Keratinocyte (primary cell): ENCODE data around the gene ATP5F1C. TPM values are rescaled to one million over a fixed set of nuclear protein-coding genes. Genes with fewer than 3 reads are reported as not detected.
A peak's percentile ranks its signal among the peaks of the same experiment; 100 is the strongest.

Experiments
- DNase-seq: peaks from one replicate; pipeline ENCODE4 v3.0.0-alpha.2; 2011; ENCODE audit warnings: low read depth, missing footprints, low spot score
- FAIRE-seq: peaks from 2 replicates; lab custom pipeline; 2011; peaks lifted over from hg19 to GRCh38; lab: Jason Lieb, UNC
- H2AFZ ChIP-seq: 2 replicates; pipeline ENCODE4 v1.6.0; 2012; ENCODE audit warnings: low read length, control low read depth, inconsistent platforms; ENCODE audit not compliant: control insufficient read depth
- H3K27ac ChIP-seq: 2 replicates; pipeline ENCODE4 v1.5.1; 2011; ENCODE audit warnings: low read length; ENCODE audit not compliant: control insufficient read depth, insufficient read depth
- H3K27me3 ChIP-seq: 3 replicates; pipeline ENCODE4 v1.6.0; 2011; ENCODE audit warnings: low read length; ENCODE audit not compliant: control insufficient read depth, insufficient read depth; ENCODE audit errors: extremely low read depth
- H3K36me3 ChIP-seq, 2 experiments: 2 replicates in 1 of 2; 3 replicates in 1 of 2; pipeline ENCODE4 v1.5.1; 2011; ENCODE audit warnings: low read length in 2 of 2, mild to moderate bottlenecking in 1 of 2; ENCODE audit not compliant: control insufficient read depth in 2 of 2, insufficient read depth in 2 of 2; ENCODE audit errors: extremely low read depth in 1 of 2
- H3K4me1 ChIP-seq: 3 replicates; pipeline ENCODE4 v1.5.1; 2011; ENCODE audit warnings: low read length; ENCODE audit not compliant: control insufficient read depth, insufficient read depth; ENCODE audit errors: extremely low read depth
- H3K4me2 ChIP-seq: 3 replicates; pipeline ENCODE4 v1.6.0; 2011; ENCODE audit warnings: low read depth, low read length; ENCODE audit not compliant: control insufficient read depth, insufficient read depth; ENCODE audit errors: extremely low read depth
- H3K4me3 ChIP-seq, 3 experiments: fragments of 200-600 bp in 1 of 3; sonication (generic) in 1 of 3; 2 replicates in 2 of 3; 3 replicates in 1 of 3; pipeline ENCODE4 v1.5.1; 2011 to 2016; ENCODE audit warnings: low read length in 3 of 3, mild to moderate bottlenecking in 3 of 3, control low read depth in 2 of 3, inconsistent platforms in 1 of 3, low read depth in 1 of 3, mixed read lengths in 1 of 3, mixed run types in 1 of 3, moderate library complexity in 1 of 3; ENCODE audit not compliant: control insufficient read depth in 2 of 3, insufficient read depth in 2 of 3; ENCODE audit errors: extremely low read depth in 1 of 3
- H3K79me2 ChIP-seq: 2 replicates; pipeline ENCODE4 v1.6.0; 2012; ENCODE audit warnings: low read length; ENCODE audit not compliant: control insufficient read depth, insufficient read depth
- H3K9ac ChIP-seq: 3 replicates; pipeline ENCODE4 v1.6.0; 2011; ENCODE audit warnings: low read length; ENCODE audit not compliant: control insufficient read depth, insufficient read depth; ENCODE audit errors: extremely low read depth
- H3K9me1 ChIP-seq: 3 replicates; pipeline ENCODE4 v1.6.0; 2011; ENCODE audit warnings: low read length; ENCODE audit not compliant: control insufficient read depth, insufficient read depth; ENCODE audit errors: extremely low read depth
- H3K9me3 ChIP-seq: 2 replicates; pipeline ENCODE4 v1.5.1; 2012; ENCODE audit warnings: low read depth, low read length; ENCODE audit not compliant: control insufficient read depth
- H4K20me1 ChIP-seq: 3 replicates; pipeline ENCODE4 v1.6.0; 2011; ENCODE audit warnings: low read length; ENCODE audit not compliant: control insufficient read depth, insufficient read depth; ENCODE audit errors: extremely low read depth
- EZH2 ChIP-seq: IDR thresholded peaks from one replicate; pipeline ENCODE4 v1.6.1; 2012; ENCODE audit warnings: inconsistent platforms, mild to moderate bottlenecking, low read length, moderate library complexity
- dilution Hi-C: fragments of 300-500 bp; cut with MboI; formaldehyde crosslinking; loops from one replicate; pipeline ENCODE4 v1.7.0; 2020; ENCODE audit warnings: low sequenced_read_pairs; ENCODE audit not compliant: extremely low pct_ligation_motif_present
- polyA minus RNA-seq, 3 experiments: library from RNA; depleted of rRNA, polyadenylated mRNA; stranded (reverse); fragments of >200 nt; gene quantifications; 1 replicate in 1 of 3; 2 replicates in 1 of 3; 3 replicates in 1 of 3; pipeline ENCODE4 v1.2.3, GENCODE V29; 2011
- polyA plus RNA-seq, 5 experiments: library from polyadenylated mRNA; depleted of rRNA in 3 of 5; stranded (reverse) in 3 of 5; stranded (forward) in 1 of 5; unstranded in 1 of 5; fragments of >200 nt; gene quantifications; 1 replicate in 1 of 5; 2 replicates in 3 of 5; 3 replicates in 1 of 5; pipeline versions ENCODE4 v1.2.1 to v1.2.3, GENCODE V29; 2011 to 2012; ENCODE audit warnings: missing spikeins in 2 of 5, low read depth in 1 of 5, low replicate concordance in 1 of 5
- TF ChIP-seq, protein P1 (sequence below), 3 experiments: IDR thresholded peaks in 1 of 3; conservative IDR thresholded peaks in 1 of 3; optimal IDR thresholded peaks in 1 of 3; 2 replicates in 2 of 3; 3 replicates in 1 of 3; pipeline versions ENCODE3 to v1.5.1; 2011; ENCODE audit warnings: low read length in 3 of 3, mild to moderate bottlenecking in 3 of 3, moderate library complexity in 2 of 3, control low read depth in 1 of 3, inconsistent platforms in 1 of 3; ENCODE audit not compliant: insufficient read depth in 2 of 3; ENCODE audit errors: extremely low read depth in 1 of 3

Gene ATP5F1C
- 298 to 496 TPM (median 378 TPM) in 3 replicates for polyA plus RNA-seq
- 175 TPM for polyA plus RNA-seq (2011; ENCODE audit: low read depth)
- 281 and 548 TPM in 2 replicates for polyA plus RNA-seq (2011; cell fraction: cytosol; rRNA removed)
- 173 and 184 TPM in 2 replicates for polyA plus RNA-seq (2011; cell fraction: nucleus; rRNA removed)
- 218 and 340 TPM in 2 replicates for polyA plus RNA-seq (2012; ENCODE audit: low replicate concordance)
- 92.7 to 147 TPM (median 103 TPM) in 3 replicates for polyA minus RNA-seq
- polyA minus RNA-seq (2011; cell fraction: cytosol; rRNA and poly(A)+ RNA removed): 142 TPM
- 31.1 and 52.8 TPM in 2 replicates for polyA minus RNA-seq (2011; cell fraction: nucleus; rRNA and poly(A)+ RNA removed)

DNA sequence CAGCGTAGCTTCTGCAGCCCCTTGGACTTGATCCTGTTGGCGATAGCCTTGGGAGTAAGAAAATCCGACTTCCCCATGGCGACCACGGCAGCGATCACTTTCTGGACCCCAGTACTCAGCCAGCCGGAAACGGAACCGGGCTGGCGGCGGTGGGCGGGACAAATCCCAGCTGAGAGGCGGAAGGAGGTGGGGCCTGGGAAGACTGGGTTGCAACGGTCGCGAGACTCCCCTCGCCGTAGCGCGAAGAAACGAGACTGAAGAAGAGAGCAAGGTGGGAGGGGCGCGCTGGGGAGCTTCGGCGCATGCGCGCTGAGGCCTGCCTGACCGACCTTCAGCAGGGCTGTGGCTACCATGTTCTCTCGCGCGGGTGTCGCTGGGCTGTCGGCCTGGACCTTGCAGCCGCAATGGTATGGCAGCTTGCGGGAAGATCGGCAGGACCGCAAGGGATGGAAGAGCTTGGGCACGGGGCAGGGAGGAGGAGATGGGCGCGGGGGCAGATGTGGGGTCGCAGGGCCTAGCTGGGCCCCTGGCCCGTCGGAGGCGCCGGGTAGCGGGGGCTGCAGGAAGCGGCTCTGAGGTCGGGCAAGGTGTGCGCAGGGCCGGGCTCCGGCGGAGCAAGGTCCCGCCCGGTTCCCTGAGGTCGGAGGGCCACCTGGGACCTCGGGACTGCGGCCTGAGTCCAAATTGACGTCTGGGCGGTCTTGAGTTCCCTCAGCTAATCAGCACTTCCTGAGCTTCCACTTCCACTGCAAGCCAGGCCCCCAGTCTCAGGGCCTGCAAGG lies at the start of gene ATP5F1C, which contains the start of gene KIN:
Gene ATP5F1C (plus strand): TSS at position 321 of the 782 bp plus-strand sequence. CDS start 31 bp downstream, at position 352.
Gene KIN (minus strand): TSS at position 137 of the 782 bp plus-strand sequence. CDS start 60 bp downstream, at position 77.
- Histone ChIP-seq H3K9ac (peak within 1 kb of the TSS; percentile 94), H3K4me1 (peaks cover 32% of the 10 kb centered on the region), H2AFZ (peak within 1 kb of the TSS; percentile 99), H3K9me3 (no peaks in the 10 kb centered on the region), H4K20me1 (peaks cover 16% of the 10 kb centered on the region), H3K4me2 (peak within 1 kb of the TSS; percentile 94), H3K27ac (peak within 1 kb of the TSS; percentile 88), H3K79me2 (peaks cover 97% of the 10 kb centered on the region), H3K36me3 (peaks cover 2 to 13% of the 10 kb centered on the region in 2 experiments), H3K4me3 (peak within 1 kb of the TSS; percentile 98 to 100 (median 98)), H3K9me1 (peaks cover 2% of the 10 kb centered on the region), H3K27me3 (no peaks in the 10 kb centered on the region)
- TF ChIP-seq, protein P1, sequence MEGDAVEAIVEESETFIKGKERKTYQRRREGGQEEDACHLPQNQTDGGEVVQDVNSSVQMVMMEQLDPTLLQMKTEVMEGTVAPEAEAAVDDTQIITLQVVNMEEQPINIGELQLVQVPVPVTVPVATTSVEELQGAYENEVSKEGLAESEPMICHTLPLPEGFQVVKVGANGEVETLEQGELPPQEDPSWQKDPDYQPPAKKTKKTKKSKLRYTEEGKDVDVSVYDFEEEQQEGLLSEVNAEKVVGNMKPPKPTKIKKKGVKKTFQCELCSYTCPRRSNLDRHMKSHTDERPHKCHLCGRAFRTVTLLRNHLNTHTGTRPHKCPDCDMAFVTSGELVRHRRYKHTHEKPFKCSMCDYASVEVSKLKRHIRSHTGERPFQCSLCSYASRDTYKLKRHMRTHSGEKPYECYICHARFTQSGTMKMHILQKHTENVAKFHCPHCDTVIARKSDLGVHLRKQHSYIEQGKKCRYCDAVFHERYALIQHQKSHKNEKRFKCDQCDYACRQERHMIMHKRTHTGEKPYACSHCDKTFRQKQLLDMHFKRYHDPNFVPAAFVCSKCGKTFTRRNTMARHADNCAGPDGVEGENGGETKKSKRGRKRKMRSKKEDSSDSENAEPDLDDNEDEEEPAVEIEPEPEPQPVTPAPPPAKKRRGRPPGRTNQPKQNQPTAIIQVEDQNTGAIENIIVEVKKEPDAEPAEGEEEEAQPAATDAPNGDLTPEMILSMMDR (optimal IDR thresholded peaks at IDR 0.05 in 1 of 3, IDR thresholded peaks at IDR 0.05 in 1 of 3, conservative IDR thresholded peaks at IDR 0.05 in 1 of 3; ENCODE audit: extremely low read depth in 1 of 3, insufficient read depth in 2 of 3, low read length in 3 of 3): no peak
- no peak for TF ChIP-seq EZH2
- peak; percentile 79 for DNase-seq
- peak; percentile 62 for FAIRE-seq
- dilution Hi-C loops: no loop called here

DNA sequence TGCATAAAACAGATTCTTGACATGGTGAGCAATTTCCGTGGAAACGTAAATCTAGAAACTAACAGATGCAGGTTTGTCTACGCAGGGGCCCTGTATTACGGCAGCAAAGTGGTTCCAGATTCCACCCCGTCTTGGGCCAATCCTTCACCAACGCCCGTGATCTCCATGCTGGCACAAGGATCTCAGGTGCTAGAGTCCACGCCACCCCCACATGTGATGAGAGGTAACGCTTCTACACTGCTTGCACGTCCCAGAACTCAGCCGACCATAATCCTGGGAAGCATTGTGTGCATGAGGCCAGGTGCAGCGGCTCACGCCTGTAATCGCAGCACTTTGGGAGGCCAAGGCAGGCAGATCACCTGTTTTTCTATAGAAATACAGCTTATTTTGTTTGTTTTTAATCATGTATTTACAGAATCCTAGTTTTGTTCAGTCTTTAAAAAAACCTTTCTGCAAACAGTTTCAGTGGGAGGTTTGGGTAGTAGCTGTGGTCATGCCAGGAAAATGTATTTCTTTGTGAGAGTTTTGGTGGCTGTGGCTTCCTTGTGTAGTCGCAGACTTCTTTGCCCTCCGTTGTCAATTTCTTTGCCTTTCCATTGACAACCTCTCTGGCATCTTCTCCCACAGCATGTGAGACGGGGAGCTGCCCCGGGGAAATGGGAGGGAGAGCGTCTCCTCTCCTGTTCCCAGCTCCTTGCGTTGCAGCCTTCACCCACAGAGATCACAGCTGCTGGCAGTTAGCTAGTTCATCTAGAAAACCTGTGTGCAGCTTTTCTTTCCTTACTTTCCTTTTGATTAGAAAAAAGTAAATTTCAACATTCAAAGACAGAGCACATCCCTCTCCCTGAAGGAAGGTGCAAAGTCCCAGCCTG lies 49.2 kb upstream of the ATP5F1C start:
- no peaks in the 10 kb centered on the region for H3K9me1 ChIP-seq
- no peaks in the 10 kb centered on the region for H3K9me3 ChIP-seq
- DNase-seq (no peak), FAIRE-seq (no peak)
- TF ChIP-seq, protein P1 (optimal IDR thresholded peaks at IDR 0.05 in 1 of 3, IDR thresholded peaks at IDR 0.05 in 1 of 3, conservative IDR thresholded peaks at IDR 0.05 in 1 of 3; ENCODE audit: extremely low read depth in 1 of 3, insufficient read depth in 2 of 3, low read length in 3 of 3): no peak
- TF ChIP-seq EZH2: no peak
- no peaks in the 10 kb centered on the region for H3K36me3 ChIP-seq
- no peak overlapping the region for H3K4me3 ChIP-seq
- H4K20me1 ChIP-seq: no peaks in the 10 kb centered on the region
- H3K27ac ChIP-seq: no peak overlapping the region
- no peak overlapping the region for H2AFZ ChIP-seq
- dilution Hi-C loops: no loop called here
- no peaks in the 10 kb centered on the region for H3K79me2 ChIP-seq
- H3K4me2 ChIP-seq: no peak overlapping the region
- H3K9ac ChIP-seq: no peak overlapping the region
- H3K4me1 ChIP-seq: no peaks in the 10 kb centered on the region
- no peaks in the 10 kb centered on the region for H3K27me3 ChIP-seq
